ENCODE results near the gene SPTBN5. TPM values are rescaled to one million over a fixed set of nuclear protein-coding genes. Genes with fewer than 3 reads are reported as not detected.

SPTBN5 gene
- total RNA-seq, 1 donor from 2014 or later, result 0.32 TPM

Small RNA genes lying within 50 kb of the gene (microRNA-seq; reads per million reads assigned to microRNA genes)
- not detected for gene MIR4310 (ENCODE audit: unreplicated experiment)

Other genes starting within 250 kb of the SPTBN5 start
- gene MGA, start 233.6 kb downstream of the SPTBN5 start, total RNA-seq (ENCODE audit: unreplicated experiment), result 68.9 TPM
- 45.7 TPM for gene MAPKBP1, start 119.6 kb downstream of the SPTBN5 start, total RNA-seq (ENCODE audit: unreplicated experiment)
- gene JMJD7, start 66.0 kb downstream of the SPTBN5 start, total RNA-seq (ENCODE audit: unreplicated experiment), result 26.6 TPM
- gene PLA2G4B, start 55.2 kb downstream of the SPTBN5 start, total RNA-seq (ENCODE audit: unreplicated experiment), result 17.9 TPM
- gene EHD4, start 78.5 kb upstream of the SPTBN5 start, total RNA-seq (ENCODE audit: unreplicated experiment), result 4.0 TPM
- gene PLA2G4E, start 127.0 kb upstream of the SPTBN5 start, total RNA-seq (ENCODE audit: unreplicated experiment), result 1.0 TPM
- not detected for gene PLA2G4D, start 200.5 kb upstream of the SPTBN5 start, total RNA-seq (ENCODE audit: unreplicated experiment)